Neural progenitor cell (in vitro differentiated cells): ENCODE data around the gene FAM20C.

Source experiments
- CTCF ChIP-seq: fragments of 200-600 bp; sonication (generic); IDR thresholded peaks from 2 replicates; pipeline ENCODE4 v1.5.1; 2017; ENCODE audit warnings: antibody characterized with exemption, mild to moderate bottlenecking
- EZH2phosphoT487 ChIP-seq: fragments of 200-600 bp; sonication (generic); IDR thresholded peaks from 2 replicates; pipeline ENCODE4 v1.6.1; 2017; ENCODE audit warnings: antibody characterized with exemption

GRCh38 chr7:191105-191980, 1.0 kb upstream of the FAM20C start:
- TF ChIP-seq CTCF, result no peak
- TF ChIP-seq EZH2phosphoT487, result peak; percentile 53
